Stimulated activated memory B cell treated with anti-CD40 and anti-IgM and Interleukin-4, amounts not matched to agents 10 μg/mL and 1 μg/mL and 100 μg/mL, for 72 hours (primary cell): ENCODE measurements around the gene IGSF23.
"Not testable (repeated sequence)": the region's sequence is repeated elsewhere in the genome, so short reads cannot be mapped to it uniquely, and the experiment has no call there.

Experiments used
- ATAC-seq: fragments of 150-1000 bp; cut with Tn5 transposase; 2 replicates; pipeline ENCODE4 v1.10.0; 2021
- H3K27ac Mint-ChIP-seq: one replicate; pipeline ENCODE4 v1.8.0; 2022; ENCODE audit warnings: mild to moderate bottlenecking, mixed read lengths
- H3K27me3 Mint-ChIP-seq: one replicate; pipeline ENCODE4 v1.8.0; 2022; ENCODE audit warnings: mixed read lengths
- H3K36me3 Mint-ChIP-seq: one replicate; pipeline ENCODE4 v1.8.0; 2022; ENCODE audit warnings: mixed read lengths
- H3K4me1 Mint-ChIP-seq: one replicate; pipeline ENCODE4 v1.8.0; 2022; ENCODE audit warnings: mixed read lengths
- H3K4me3 Mint-ChIP-seq: one replicate; pipeline ENCODE4 v1.8.0; 2022; ENCODE audit warnings: mild to moderate bottlenecking, moderate library complexity, mixed read lengths
- H3K9me3 Mint-ChIP-seq: one replicate; pipeline ENCODE4 v1.8.0; 2022; ENCODE audit warnings: mixed read lengths

The IGSF23 gene

GRCh38 chr19:44579663-44580365, 33.5 kb upstream of the IGSF23 start:
- no peak overlapping the region for H3K27ac Mint-ChIP-seq
- H3K4me1 Mint-ChIP-seq: no peaks in the 10 kb centered on the region
- no peaks in the 10 kb centered on the region for H3K36me3 Mint-ChIP-seq
- peaks cover 43% of the 10 kb centered on the region for H3K27me3 Mint-ChIP-seq
- ATAC-seq: no peak
- H3K9me3 Mint-ChIP-seq: peaks cover 22% of the 10 kb centered on the region
- no peak overlapping the region for H3K4me3 Mint-ChIP-seq

- Mint-ChIP-seq H3K4me1 (no peaks in the 10 kb centered on the region), H3K4me3 (no peak overlapping the region), H3K36me3 (no peaks in the 10 kb centered on the region), H3K27ac (no peak overlapping the region), H3K9me3 (peaks cover 21% of the 10 kb centered on the region), H3K27me3 (peaks cover 43% of the 10 kb centered on the region)
- no peak for ATAC-seq
Measured at GRCh38 chr19:44580366-44580895, 32.9 kb upstream of the IGSF23 start.

GRCh38 chr19:44581288-44581687, 32.1 kb upstream of the IGSF23 start:
- Mint-ChIP-seq H3K4me3 (no peak overlapping the region), H3K27ac (no peak overlapping the region), H3K27me3 (peaks cover 43% of the 10 kb centered on the region)

GRCh38 chr19:44582581-44583265, 30.6 kb upstream of the IGSF23 start:
- Mint-ChIP-seq H3K4me3 (no peak overlapping the region), H3K4me1 (no peaks in the 10 kb centered on the region), H3K9me3 (peaks cover 22% of the 10 kb centered on the region), H3K27ac (no peak overlapping the region), H3K27me3 (peaks cover 42% of the 10 kb centered on the region), H3K36me3 (no peaks in the 10 kb centered on the region)
- no peak for ATAC-seq

More at GRCh38 chr19:44581288-44581687, 32.1 kb upstream of the IGSF23 start:
- ATAC-seq: no peak
- Mint-ChIP-seq H3K4me1 (no peaks in the 10 kb centered on the region), H3K9me3 (peaks cover 20% of the 10 kb centered on the region), H3K36me3 (no peaks in the 10 kb centered on the region)

- Mint-ChIP-seq H3K27ac (no peak overlapping the region), H3K4me1 (no peaks in the 10 kb centered on the region), H3K9me3 (peaks cover 19% of the 10 kb centered on the region), H3K27me3 (peaks cover 36% of the 10 kb centered on the region), H3K4me3 (no peak overlapping the region), H3K36me3 (no peaks in the 10 kb centered on the region)
- ATAC-seq: no peak
Measured at GRCh38 chr19:44585371-44586133, 27.8 kb upstream of the IGSF23 start.

GRCh38 chr19:44587963-44588770, 25.2 kb upstream of the IGSF23 start:
- no peak overlapping the region for H3K27ac Mint-ChIP-seq
- no peaks in the 10 kb centered on the region for H3K36me3 Mint-ChIP-seq
- H3K4me3 Mint-ChIP-seq: no peak overlapping the region
- peaks cover 12% of the 10 kb centered on the region for H3K9me3 Mint-ChIP-seq
- ATAC-seq: no peak
- peaks cover 16% of the 10 kb centered on the region for H3K27me3 Mint-ChIP-seq
- H3K4me1 Mint-ChIP-seq: no peaks in the 10 kb centered on the region

- Mint-ChIP-seq H3K4me1 (no peaks in the 10 kb centered on the region), H3K9me3 (peaks cover 12% of the 10 kb centered on the region), H3K4me3 (no peak overlapping the region), H3K36me3 (no peaks in the 10 kb centered on the region), H3K27ac (no peak overlapping the region), H3K27me3 (peaks cover 10% of the 10 kb centered on the region)
- ATAC-seq: no peak
Measured at GRCh38 chr19:44588771-44589112, 24.6 kb upstream of the IGSF23 start.

- Mint-ChIP-seq H3K27me3 (peaks cover 7% of the 10 kb centered on the region), H3K9me3 (peaks cover 12% of the 10 kb centered on the region), H3K4me3 (no peak overlapping the region), H3K27ac (no peak overlapping the region), H3K4me1 (no peaks in the 10 kb centered on the region), H3K36me3 (no peaks in the 10 kb centered on the region)
- ATAC-seq: no peak
Measured at GRCh38 chr19:44590245-44591059, 22.9 kb upstream of the IGSF23 start.

- H3K27ac Mint-ChIP-seq, H3K4me3 Mint-ChIP-seq, H3K4me1 Mint-ChIP-seq, H3K36me3 Mint-ChIP-seq, ATAC-seq: not testable (repeated sequence)
- peaks cover 16% of the 10 kb centered on the region for H3K9me3 Mint-ChIP-seq
- H3K27me3 Mint-ChIP-seq: peaks cover 15% of the 10 kb centered on the region
Measured at GRCh38 chr19:44591340-44591993, 21.9 kb upstream of the IGSF23 start.

GRCh38 chr19:44592451-44592890, 20.9 kb upstream of the IGSF23 start:
- Mint-ChIP-seq H3K4me3 (no peak overlapping the region), H3K27ac (no peak overlapping the region), H3K4me1 (no peaks in the 10 kb centered on the region), H3K36me3 (no peaks in the 10 kb centered on the region), H3K27me3 (peaks cover 25% of the 10 kb centered on the region), H3K9me3 (peaks cover 18% of the 10 kb centered on the region)
- ATAC-seq: no peak

- no peak overlapping the region for H3K4me3 Mint-ChIP-seq
- H3K27ac Mint-ChIP-seq: no peak overlapping the region
- ATAC-seq: no peak
- no peaks in the 10 kb centered on the region for H3K36me3 Mint-ChIP-seq
- H3K9me3 Mint-ChIP-seq: peaks cover 16% of the 10 kb centered on the region
- no peaks in the 10 kb centered on the region for H3K4me1 Mint-ChIP-seq
- H3K27me3 Mint-ChIP-seq: peaks cover 27% of the 10 kb centered on the region
Measured at GRCh38 chr19:44593294-44593693, 20.1 kb upstream of the IGSF23 start.

- H3K4me3 Mint-ChIP-seq, H3K27ac Mint-ChIP-seq, H3K36me3 Mint-ChIP-seq, H3K4me1 Mint-ChIP-seq, ATAC-seq: not testable (repeated sequence)
- H3K27me3 Mint-ChIP-seq: peaks cover 27% of the 10 kb centered on the region
- H3K9me3 Mint-ChIP-seq: peaks cover 14% of the 10 kb centered on the region
Measured at GRCh38 chr19:44593866-44594266, 19.5 kb upstream of the IGSF23 start.

GRCh38 chr19:44596428-44597130, 16.8 kb upstream of the IGSF23 start:
- no peak for ATAC-seq
- Mint-ChIP-seq H3K4me3 (no peak overlapping the region), H3K4me1 (no peaks in the 10 kb centered on the region), H3K9me3 (peaks cover 10% of the 10 kb centered on the region), H3K27ac (no peak overlapping the region), H3K36me3 (no peaks in the 10 kb centered on the region), H3K27me3 (peaks cover 35% of the 10 kb centered on the region)
